Gastrocnemius medialis (tissue), 4 donors: ENCODE data around the gene NSUN5. TPM values are rescaled to one million over a fixed set of nuclear protein-coding genes. Genes with fewer than 3 reads are reported as not detected.
"Not testable (repeated sequence)": the region's sequence is repeated elsewhere in the genome, so short reads cannot be mapped to it uniquely, and the experiment has no call there.

Experiments used
- ATAC-seq, 2 donors: fragments of 150-250 bp; one replicate each; pipeline ENCODE4 v1.9.1; 2016
- DNase-seq, 2 donors: peaks; one replicate each; pipeline ENCODE4 v3.0.0-alpha.2; 2019
- H3K27ac ChIP-seq, 4 donors: fragments of 200-600 bp; sonication (generic); 1 replicate in 1 of 4; 2 replicates in 3 of 4; pipeline ENCODE4 v1.5.1; 2016 to 2018; ENCODE audit warnings: mild to moderate bottlenecking in 2 of 4, moderate library complexity in 1 of 4
- H3K27me3 ChIP-seq, 3 donors: fragments of 200-600 bp; sonication (generic) in 2 of 3; 1 replicate in 1 of 3; 2 replicates in 2 of 3; pipeline versions ENCODE4 v1.5.1 to v1.6.0; 2016 to 2019; ENCODE audit warnings: mild to moderate bottlenecking in 1 of 3, moderate library complexity in 1 of 3
- H3K36me3 ChIP-seq, 2 donors: fragments of 200-600 bp; sonication (generic) in 1 of 2; one replicate each; pipeline ENCODE4 v1.5.1; 2017 to 2018
- H3K4me1 ChIP-seq, 2 donors: fragments of 200-600 bp; sonication (generic) in 1 of 2; one replicate each; pipeline ENCODE4 v1.5.1; 2016 to 2017; ENCODE audit warnings: mild to moderate bottlenecking in 2 of 2
- H3K4me3 ChIP-seq, 4 donors: fragments of 200-600 bp; sonication (generic) in 3 of 4; 1 replicate in 1 of 4; 2 replicates in 3 of 4; pipeline ENCODE4 v1.5.1; 2016 to 2019; ENCODE audit warnings: mild to moderate bottlenecking in 2 of 4
- H3K9me3 ChIP-seq, 3 donors: fragments of 200-600 bp; sonication (generic) in 2 of 3; 1 replicate in 1 of 3; 2 replicates in 2 of 3; pipeline ENCODE4 v1.5.1; 2016 to 2019
- CTCF ChIP-seq, 5 experiments: fragments of 450-650 bp in 3 of 5; fragments of 200-600 bp in 2 of 5; sonication (generic) in 2 of 5; IDR thresholded peaks in 4 of 5; conservative IDR thresholded peaks in 1 of 5; 1 replicate in 4 of 5; 2 replicates in 1 of 5; pipeline ENCODE4 v1.5.1; 2016 to 2019; ENCODE audit warnings: antibody characterized with exemption in 5 of 5, mild to moderate bottlenecking in 3 of 5, moderate library complexity in 3 of 5
- POLR2A ChIP-seq, 2 donors: fragments of 450-650 bp; IDR thresholded peaks; one replicate each; pipeline ENCODE4 v1.6.1; 2017; ENCODE audit warnings: antibody characterized with exemption in 2 of 2, mild to moderate bottlenecking in 2 of 2, moderate library complexity in 2 of 2
- in situ Hi-C, 4 donors: fragments of 200-750 bp; cut with MboI; loops; one replicate each; pipeline versions ENCODE4 v1.15.0 to v1.8.0; 2017; ENCODE audit warnings: low sequenced_read_pairs in 4 of 4
- intact Hi-C: fragments of 100-400 bp; cut with DNase I; formaldehyde crosslinking; loops from one replicate; pipeline ENCODE4 v1.15.1; 2023; ENCODE audit warnings: low total_unique reads
- total RNA-seq, 4 donors: library from RNA; depleted of rRNA; stranded (reverse); fragments of >200 nt; gene quantifications; one replicate each; pipeline versions ENCODE4 v1.1.0 to v1.2.3, GENCODE V29; 2016

NSUN5 gene
- total RNA-seq, 4 donors from 2014 or later: 35.2 to 48.3 (median 38.9) TPM

- H3K36me3 ChIP-seq, in situ Hi-C loops, intact Hi-C loops, H3K4me1 ChIP-seq, H3K9me3 ChIP-seq, H3K27me3 ChIP-seq, H3K27ac ChIP-seq: not testable (repeated sequence)
- ATAC-seq (peak in 1 of 2 donors; percentile 39), DNase-seq (peak; percentile 13 to 42)
- peak overlapping the region in 1 of 4 donors; percentile 11 for H3K4me3 ChIP-seq
- peak in 3 of 5 experiments; percentile 31 to 55 (median 41) for TF ChIP-seq CTCF (IDR thresholded peaks at IDR 0.05 in 4 of 5, conservative IDR thresholded peaks at IDR 0.05 in 1 of 5)
Measured at GRCh38 chr7:73324081-73324845, 15.6 kb upstream of the NSUN5 start.

GRCh38 chr7:73323434-73324080 is 14.9 kb upstream of the NSUN5 start:
- DNase-seq, H3K36me3 ChIP-seq, ATAC-seq, in situ Hi-C loops, H3K27ac ChIP-seq, H3K4me3 ChIP-seq, H3K4me1 ChIP-seq, H3K27me3 ChIP-seq, H3K9me3 ChIP-seq, intact Hi-C loops: not testable (repeated sequence)

GRCh38 chr7:73320009-73320408 is 11.4 kb upstream of the NSUN5 start:
- H3K4me1 ChIP-seq, H3K36me3 ChIP-seq, in situ Hi-C loops, intact Hi-C loops, H3K9me3 ChIP-seq, H3K27me3 ChIP-seq: not testable (repeated sequence)
- Histone ChIP-seq H3K27ac (peak overlapping the region; percentile 55 to 82 (median 72)), H3K4me3 (peak overlapping the region in 1 of 4 donors; percentile 13)
- DNase-seq: peak in 1 of 2 donors; percentile 52
- peak; percentile 37 to 65 for ATAC-seq

GRCh38 chr7:73319541-73319940 is 10.9 kb upstream of the NSUN5 start:
- intact Hi-C loops, H3K4me1 ChIP-seq, H3K27me3 ChIP-seq, in situ Hi-C loops, H3K9me3 ChIP-seq, H3K36me3 ChIP-seq: not testable (repeated sequence)
- peak in 1 of 2 donors; percentile 41 for DNase-seq
- Histone ChIP-seq H3K4me3 (peak overlapping the region in 1 of 4 donors; percentile 13), H3K27ac (peak overlapping the region; percentile 55 to 82 (median 72))
- ATAC-seq: peak; percentile 46 to 78

GRCh38 chr7:73318656-73319204 is 10.1 kb upstream of the NSUN5 start:
- DNase-seq, H3K9me3 ChIP-seq, H3K36me3 ChIP-seq, intact Hi-C loops, in situ Hi-C loops, H3K27me3 ChIP-seq, H3K4me3 ChIP-seq, H3K4me1 ChIP-seq: not testable (repeated sequence)
- peak in 1 of 2 donors; percentile 31 for ATAC-seq
- peak overlapping the region in 1 of 4 donors; percentile 82 for H3K27ac ChIP-seq

GRCh38 chr7:73316521-73316920 is 7.9 kb upstream of the NSUN5 start:
- in situ Hi-C loops (no loop called here), intact Hi-C loops (no loop called here)
- Histone ChIP-seq H3K36me3 (no peaks in the 10 kb centered on the region), H3K27ac (no peak overlapping the region), H3K9me3 (no peaks in the 10 kb centered on the region), H3K27me3 (no peaks in the 10 kb centered on the region), H3K4me1 (peaks cover 5 to 7% of the 10 kb centered on the region in 2 donors), H3K4me3 (no peak overlapping the region)
- ATAC-seq (no peak), DNase-seq (no peak)
- no peak for TF ChIP-seq CTCF (IDR thresholded peaks at IDR 0.05 in 4 of 5, conservative IDR thresholded peaks at IDR 0.05 in 1 of 5)
- no peak for TF ChIP-seq POLR2A (IDR thresholded peaks at IDR 0.05)
